Measurements from ENCODE around the gene RIMS3.

DNA sequence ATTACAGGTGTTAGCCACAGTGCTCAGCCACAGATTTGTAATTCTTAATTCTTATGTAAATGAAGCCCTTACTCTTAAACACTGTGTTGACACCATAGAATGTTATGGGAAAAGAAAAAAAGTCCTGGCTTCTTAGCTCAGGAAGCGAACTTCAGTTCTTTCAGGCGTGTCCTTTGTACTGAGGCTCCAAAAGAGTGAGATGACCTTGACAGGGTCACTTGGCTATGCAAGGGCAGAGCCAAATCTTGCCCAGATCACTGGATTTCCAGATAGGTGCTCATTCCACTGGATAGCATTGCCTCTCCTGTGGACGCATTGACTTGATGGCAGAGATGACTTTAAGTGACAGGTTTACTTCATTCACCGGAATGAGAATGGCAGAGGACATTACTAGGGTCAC lies 30.8 kb upstream of the RIMS3 start:
- TF ChIP-seq CTCF (IDR thresholded peaks at IDR 0.05; ENCODE audit: insufficient read depth, low read depth, low read length) (no peak), EZH2 (IDR thresholded peaks at IDR 0.05; ENCODE audit: insufficient read depth, low read length) (no peak)
